ENCODE measurements around the gene ZSWIM2. TPM values are rescaled to one million over a fixed set of nuclear protein-coding genes. Genes with fewer than 3 reads are reported as not detected.

ZSWIM2 gene
- total and polyA plus RNA-seq, 2 of the 4 experiments (the other 2 are of a cell fraction), result 0.09 TPM; not detected in 1

GRCh38 chr2:186882511-186883071, 33.6 kb upstream of the ZSWIM2 start:
- dilution Hi-C loops (cut with HindIII; ENCODE audit: low sequenced_read_pairs, unreplicated experiment) (no loop called here), in situ Hi-C loops (cut with MboI; ENCODE audit: low sequenced_read_pairs) (no loop called here), intact Hi-C loops (cut with micrococcal nuclease) (no loop called here)
- no peaks in the 10 kb centered on the region for H3K9me1 ChIP-seq (ENCODE audit: insufficient read depth, low read length)
- no peaks in the 10 kb centered on the region for H3K36me3 ChIP-seq (ENCODE audit: control insufficient read depth, insufficient read depth, low read length)
- no peak overlapping the region for H3K23ac ChIP-seq (ENCODE audit: low read depth, low read length)
- no peaks in the 10 kb centered on the region for H3K4me1 ChIP-seq (ENCODE audit: control insufficient read depth, insufficient read depth, low read length)
- no peak overlapping the region for H4K5ac ChIP-seq (ENCODE audit: low read depth, low read length)
- no peak overlapping the region for H3K4me3 ChIP-seq (ENCODE audit: insufficient read depth, low read depth, low read length)
- no peak overlapping the region for H3K9ac ChIP-seq (ENCODE audit: low read depth, low read length)
- no peak overlapping the region for H2BK5ac ChIP-seq (ENCODE audit: low read depth, low read length, poor library complexity, severe bottlenecking)
- H4K91ac ChIP-seq (ENCODE audit: insufficient read depth, low read depth, low read length), result no peak overlapping the region
- H2BK15ac ChIP-seq (ENCODE audit: low read depth, low read length), result no peak overlapping the region
- ATAC-seq (ENCODE audit: low read depth) (no peak), DNase-seq (no peak)
- H3K27me3 ChIP-seq (ENCODE audit: control insufficient read depth, insufficient read depth, low read length), result no peaks in the 10 kb centered on the region
- H3K9me3 ChIP-seq (ENCODE audit: control insufficient read depth, insufficient read depth, low read length), result no peaks in the 10 kb centered on the region
- no peak overlapping the region for H3K14ac ChIP-seq (replicated peaks; ENCODE audit: low read depth, low read length)
- H3K18ac ChIP-seq (ENCODE audit: low read depth, low read length), result no peak overlapping the region
- no peak overlapping the region for H3K4me2 ChIP-seq (ENCODE audit: low read depth, low read length)
- BruUV-seq (replicated peaks), result no TSS peak
- TF ChIP-seq CEBPB (IDR thresholded peaks at IDR 0.05; ENCODE audit: low read depth, low read length) (no peak), RAD21 (IDR thresholded peaks at IDR 0.05; ENCODE audit: low read length) (no peak), CTCF (conservative IDR thresholded peaks at IDR 0.05; ENCODE audit: low read depth, low read length) (no peak)
- H2AK9ac ChIP-seq (replicated peaks; ENCODE audit: low read depth, low read length, poor library complexity), result no peak overlapping the region
- no peak overlapping the region for H2BK120ac ChIP-seq (ENCODE audit: low read depth, low read length)
- no peak overlapping the region for H2BK20ac ChIP-seq (ENCODE audit: low read depth, low read length)
- ChIA-PET POLR2A (ENCODE audit: unreplicated experiment) (no interaction called here), CTCF (interaction anchor here (1.8 kb wide), 1 partner anchor 20 kb away, joined by 7 read pairs; no protein-coding TSS in a partner anchor)
- no peak overlapping the region for H2AFZ ChIP-seq (replicated peaks; ENCODE audit: low read length, poor library complexity)
- H3K79me1 ChIP-seq (ENCODE audit: low read depth in 1 of 2, low read length in 2 of 2), result no peaks in the 10 kb centered on the region
- H4K20me1 ChIP-seq (ENCODE audit: insufficient read depth, low read length), result no peaks in the 10 kb centered on the region
- WGBS, 2 experiments (ENCODE audit: extremely low coverage in 2 of 2, insufficient read length in 1 of 2), result 75% methylated on average over 2 of the region's 2 CpGs; no CpG with 5 or more reads in 1 of the 2 experiments
- no peak overlapping the region for H2AK5ac ChIP-seq (ENCODE audit: low read depth, low read length)
- H3K56ac ChIP-seq (ENCODE audit: extremely low read depth, insufficient read depth, low read length), result no peak overlapping the region
- H3K27ac ChIP-seq (ENCODE audit: insufficient read depth, low read length), result no peak overlapping the region
- H3K4ac ChIP-seq (ENCODE audit: low read depth, low read length), result no peak overlapping the region
- H4K8ac ChIP-seq (ENCODE audit: low read depth in 2 of 2, low read length in 2 of 2), result no peak overlapping the region
